Dermis blood vessel endothelial cell (primary cell): ENCODE measurements around the gene ARMC2. TPM values are rescaled to one million over a fixed set of nuclear protein-coding genes. Genes with fewer than 3 reads are reported as not detected.
"Not testable (repeated sequence)": the region's sequence is repeated elsewhere in the genome, so short reads cannot be mapped to it uniquely, and the experiment has no call there.

Source experiments
- DNase-seq: peaks from one replicate; pipeline ENCODE4 v3.0.0; 2010
- total RNA-seq: library from RNA; depleted of rRNA; stranded (reverse); fragments of >200 nt; gene quantifications from 2 replicates; pipeline ENCODE4 v1.2.3, GENCODE V29; 2014

Gene ARMC2
- total RNA-seq, result 0.51 and 0.79 TPM in 2 replicates

GRCh38 chr6:108848116-108848868 lies at the start of gene ARMC2:
Gene ARMC2 (plus strand): TSS chr6:108848422. CDS start chr6:108854268, 5,846 bp downstream.
- peak; percentile 90 for DNase-seq

- DNase-seq, result peak; percentile 48
Measured at GRCh38 chr6:108798670-108799353, 49.4 kb upstream of the ARMC2 start.

- no peak for DNase-seq
Measured at GRCh38 chr6:108799354-108799717, 48.9 kb upstream of the ARMC2 start.

- DNase-seq, result no peak
Measured at GRCh38 chr6:108799791-108800190, 48.4 kb upstream of the ARMC2 start.

GRCh38 chr6:108800427-108800864 lies 47.8 kb upstream of the ARMC2 start:
- DNase-seq, result no peak

- DNase-seq, result no peak
Measured at GRCh38 chr6:108801366-108801765, 46.9 kb upstream of the ARMC2 start.

GRCh38 chr6:108803982-108804490 lies 44.2 kb upstream of the ARMC2 start:
- DNase-seq, result no peak

GRCh38 chr6:108804956-108805355 lies 43.3 kb upstream of the ARMC2 start:
- no peak for DNase-seq

GRCh38 chr6:108805611-108806167 lies 42.5 kb upstream of the ARMC2 start:
- DNase-seq, result no peak

- DNase-seq, result no peak
Measured at GRCh38 chr6:108806171-108806570, 42.1 kb upstream of the ARMC2 start.

- no peak for DNase-seq
Measured at GRCh38 chr6:108806665-108807064, 41.6 kb upstream of the ARMC2 start.

GRCh38 chr6:108807928-108808327 lies 40.3 kb upstream of the ARMC2 start:
- DNase-seq, result no peak

- no peak for DNase-seq
Measured at GRCh38 chr6:108809211-108809610, 39.0 kb upstream of the ARMC2 start.

- no peak for DNase-seq
Measured at GRCh38 chr6:108810057-108810643, 38.1 kb upstream of the ARMC2 start.

- no peak for DNase-seq
Measured at GRCh38 chr6:108811490-108811889, 36.7 kb upstream of the ARMC2 start.

- DNase-seq, result not testable (repeated sequence)
Measured at GRCh38 chr6:108813218-108813617, 35.0 kb upstream of the ARMC2 start.

GRCh38 chr6:108817276-108817675 lies 30.9 kb upstream of the ARMC2 start:
- not testable (repeated sequence) for DNase-seq

GRCh38 chr6:108820006-108820405 lies 28.2 kb upstream of the ARMC2 start:
- no peak for DNase-seq

- no peak for DNase-seq
Measured at GRCh38 chr6:108822401-108822800, 25.8 kb upstream of the ARMC2 start.

- no peak for DNase-seq
Measured at GRCh38 chr6:108825326-108825725, 22.9 kb upstream of the ARMC2 start.

GRCh38 chr6:108831104-108831503 lies 17.1 kb upstream of the ARMC2 start:
- no peak for DNase-seq

- DNase-seq, result no peak
Measured at GRCh38 chr6:108832738-108833137, 15.5 kb upstream of the ARMC2 start.

GRCh38 chr6:108835218-108835850 lies 12.9 kb upstream of the ARMC2 start:
- peak; percentile 91 for DNase-seq
